HG03575 (cell line): ENCODE measurements around the gene PNPLA1.

Source experiments
- ATAC-seq: cut with Tn5 transposase; IDR thresholded peaks from one replicate; pipeline ENCODE4 v1.9.1; 2021; ENCODE audit not compliant: unreplicated experiment, insufficient number of reproducible peaks, low FRiP score; ENCODE audit errors: extremely low read depth

Gene PNPLA1

DNA sequence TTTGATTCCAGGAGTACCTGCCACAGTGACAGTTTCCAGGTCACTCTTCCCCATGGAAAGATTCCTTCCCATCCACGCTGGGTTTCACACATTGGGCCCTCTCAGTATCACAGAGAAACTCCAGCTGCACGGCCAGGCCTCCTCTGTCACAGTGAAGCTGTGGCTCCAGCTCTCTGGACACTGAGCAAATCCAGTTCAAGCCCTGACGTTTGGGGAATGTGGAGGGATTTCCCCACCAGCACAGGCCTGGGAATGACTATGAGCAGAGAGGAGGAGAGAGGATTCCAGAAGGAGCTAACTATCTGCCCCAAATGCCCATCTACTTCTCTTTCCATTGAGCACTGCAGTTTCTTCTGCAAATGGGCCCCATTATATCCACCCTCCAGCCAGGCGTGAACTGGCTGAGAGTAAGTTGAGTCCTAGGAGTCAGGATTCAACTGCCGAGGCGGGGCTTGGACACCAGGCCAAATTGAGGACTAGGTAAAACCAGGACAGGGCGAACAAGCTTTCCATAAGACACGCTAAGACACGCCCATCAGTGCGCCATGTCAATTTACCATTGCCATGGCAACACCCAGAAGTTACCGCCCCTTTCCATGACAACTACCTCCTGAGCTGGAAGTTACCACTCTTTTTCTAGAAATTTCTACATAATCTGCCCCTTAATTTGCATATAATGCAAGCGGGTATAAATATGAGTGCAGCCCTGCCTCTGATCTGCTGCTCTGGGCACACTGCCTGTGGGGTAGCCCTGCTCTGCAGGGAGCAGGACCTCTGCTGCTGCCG lies 76.0 kb downstream of the PNPLA1 start:
- no peak for ATAC-seq

DNA sequence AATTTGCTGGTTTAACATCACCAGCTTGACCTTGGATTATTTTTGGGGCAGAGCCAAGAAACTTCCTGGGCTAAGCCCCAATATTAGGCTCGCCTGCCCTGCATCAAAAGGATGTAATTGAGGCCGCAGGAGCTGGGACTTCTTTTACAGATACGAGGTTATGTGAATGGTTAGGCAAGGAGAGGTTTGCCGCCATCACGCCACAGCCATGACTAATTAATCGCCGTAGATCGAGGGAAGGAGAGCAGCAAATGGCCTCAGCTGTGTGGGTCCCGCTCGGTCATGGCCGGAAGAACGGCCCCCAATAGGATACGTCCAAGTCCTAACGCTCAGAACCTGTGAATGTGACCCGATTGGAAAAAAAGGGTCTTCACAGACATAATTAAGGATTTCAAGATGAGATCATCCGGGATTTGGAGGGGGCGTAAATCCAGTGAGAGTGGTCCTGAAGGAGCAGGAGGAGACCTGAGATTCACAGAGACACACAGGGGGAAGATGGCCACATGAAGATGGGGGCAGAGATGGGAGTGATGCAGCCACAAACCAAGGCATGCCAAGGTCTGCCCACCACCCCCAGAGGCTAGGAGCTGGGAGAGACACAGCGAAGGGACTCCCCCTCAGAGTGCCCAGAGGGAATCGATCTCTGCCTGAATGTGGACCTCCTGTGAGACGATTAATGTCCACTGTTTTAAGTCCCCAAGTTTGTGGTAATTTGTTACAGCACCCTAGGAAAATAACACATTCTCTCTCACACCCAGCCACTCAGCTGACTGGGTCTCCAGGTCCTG lies 76.8 kb downstream of the PNPLA1 start:
- no peak for ATAC-seq

GRCh38 chr6:36347621-36348020 lies 77.8 kb downstream of the PNPLA1 start:
- no peak for ATAC-seq

GRCh38 chr6:36349240-36349639 lies 79.4 kb downstream of the PNPLA1 start:
- ATAC-seq: no peak

DNA sequence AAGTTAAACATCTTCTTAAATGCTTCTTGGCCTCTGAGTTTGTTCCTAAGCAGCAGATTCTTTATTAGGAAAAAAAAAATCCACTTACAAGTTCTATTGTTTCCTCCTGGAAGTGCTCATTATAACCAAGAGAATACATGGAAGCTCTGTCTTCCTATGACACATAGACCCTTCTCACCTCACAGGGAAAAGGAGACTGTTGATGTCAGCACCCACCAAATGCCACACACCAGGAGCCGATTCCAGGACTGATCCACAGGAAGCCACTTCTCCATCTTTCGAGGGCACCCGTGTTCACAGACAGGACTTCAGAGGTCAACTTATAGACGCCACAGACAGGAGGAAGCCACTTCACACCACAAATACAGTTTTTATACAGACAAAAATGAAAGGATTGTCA lies 80.2 kb downstream of the PNPLA1 start:
- ATAC-seq: no peak

DNA sequence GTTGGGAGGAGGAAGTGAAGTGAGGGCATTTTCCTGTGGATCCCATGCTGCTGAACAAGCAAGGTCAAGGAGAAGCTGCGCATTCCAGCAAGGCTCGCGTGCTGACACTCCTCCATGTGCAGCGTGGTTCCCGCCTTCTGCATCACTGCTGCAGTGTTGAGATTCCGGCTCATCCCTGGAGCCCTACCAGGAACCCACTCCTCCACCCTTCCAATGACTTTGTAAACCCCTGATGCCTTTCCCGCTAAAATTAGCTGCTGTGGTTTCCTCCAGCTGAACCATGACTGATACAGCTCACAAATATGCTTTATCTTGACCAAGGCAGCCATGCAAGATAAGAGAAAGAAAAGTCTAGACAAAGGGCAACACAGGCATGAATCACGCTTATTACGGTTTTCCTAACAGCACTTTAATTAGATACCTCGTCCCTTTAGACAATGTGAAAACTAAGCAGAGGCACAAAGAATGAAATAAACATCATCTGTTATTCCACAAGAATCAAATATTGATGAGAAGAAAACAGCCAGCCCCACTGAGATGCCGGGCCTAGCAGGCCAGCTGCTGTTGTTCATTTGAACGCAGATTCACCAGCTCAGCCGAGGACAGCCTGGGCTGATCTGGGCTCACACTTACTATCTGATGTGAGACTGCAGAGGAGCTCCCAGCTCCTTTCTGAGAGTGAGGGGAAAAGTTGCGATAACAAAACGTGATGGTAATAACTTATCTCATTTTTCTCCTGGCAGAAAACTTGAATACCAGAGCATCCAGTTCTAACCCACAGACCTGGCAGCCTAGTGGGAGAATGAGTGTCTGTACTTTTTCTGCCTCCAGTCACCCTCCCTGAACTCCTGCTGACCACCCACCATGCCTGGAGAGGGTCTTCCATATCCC lies 81.1 kb downstream of the PNPLA1 start:
- ATAC-seq: no peak

DNA sequence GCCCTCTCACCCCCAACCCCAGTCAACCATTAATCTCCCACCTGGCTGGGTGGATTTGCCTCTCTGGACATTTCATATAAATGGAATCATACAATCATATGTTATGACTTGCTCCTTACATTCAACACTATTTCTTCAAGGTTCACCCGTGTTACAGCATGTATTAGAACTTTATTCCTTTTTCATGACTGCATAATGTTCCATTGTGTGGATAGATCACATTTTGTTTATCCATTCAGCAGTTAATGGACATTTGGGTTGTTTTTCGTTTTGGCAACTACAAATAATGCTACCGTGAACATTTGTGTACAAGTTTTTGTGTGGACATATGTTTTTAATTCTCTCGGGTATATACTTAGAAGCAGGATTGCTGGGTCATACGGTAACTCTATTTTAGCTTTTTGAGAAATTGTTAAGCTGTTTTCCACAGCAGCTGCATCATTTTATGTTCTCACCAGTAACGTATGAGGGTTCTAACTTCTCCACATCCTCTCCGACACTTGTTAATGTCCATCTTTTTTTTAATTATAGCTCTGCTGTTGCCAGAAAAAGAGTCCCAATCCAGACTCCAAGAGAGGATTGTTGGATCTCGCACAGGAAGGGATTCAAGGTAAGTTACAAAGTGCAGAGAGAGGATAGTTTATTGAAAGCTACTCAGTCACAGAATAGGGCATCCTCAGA lies 82.8 kb downstream of the PNPLA1 start:
- ATAC-seq: no peak

GRCh38 chr6:36353411-36353915 lies 83.6 kb downstream of the PNPLA1 start:
- no peak for ATAC-seq

- no peak for ATAC-seq
Measured at GRCh38 chr6:36355819-36356218, 86.0 kb downstream of the PNPLA1 start.

- no peak for ATAC-seq
Measured at GRCh38 chr6:36357872-36358225, 88.0 kb downstream of the PNPLA1 start.
